Stimulated activated CD4-positive, alpha-beta T cell treated with anti-CD3 and anti-CD28 coated beads, Interleukin-2, amount 100 ng/mL, for 24 hours (primary cell): Measurements from ENCODE around the gene TNS3.

Experiments
- DNase-seq, 2 donors: peaks; one replicate each; pipeline ENCODE4 v3.0.0-alpha.2; 2020

TNS3 gene

DNA sequence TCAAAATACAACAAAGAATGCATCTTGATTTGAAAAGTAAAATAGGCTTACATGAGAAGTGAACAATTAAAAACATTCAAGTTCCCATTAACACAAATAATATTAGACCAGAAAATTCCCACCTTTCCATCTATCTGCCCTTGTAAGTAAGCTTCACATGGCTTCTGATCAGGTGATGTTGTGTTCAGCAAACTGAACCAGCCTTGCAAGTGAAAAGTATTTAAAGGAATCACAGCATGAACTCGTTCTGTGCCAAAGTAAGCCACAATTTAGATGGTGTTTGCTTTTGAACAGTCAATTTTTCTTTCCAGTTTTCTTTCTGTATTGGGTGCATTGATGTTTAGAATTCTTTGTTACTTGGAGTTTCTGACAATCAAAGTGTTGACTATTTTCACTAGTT is 347.9 kb downstream of the TNS3 start:
- DNase-seq = no peak

DNA sequence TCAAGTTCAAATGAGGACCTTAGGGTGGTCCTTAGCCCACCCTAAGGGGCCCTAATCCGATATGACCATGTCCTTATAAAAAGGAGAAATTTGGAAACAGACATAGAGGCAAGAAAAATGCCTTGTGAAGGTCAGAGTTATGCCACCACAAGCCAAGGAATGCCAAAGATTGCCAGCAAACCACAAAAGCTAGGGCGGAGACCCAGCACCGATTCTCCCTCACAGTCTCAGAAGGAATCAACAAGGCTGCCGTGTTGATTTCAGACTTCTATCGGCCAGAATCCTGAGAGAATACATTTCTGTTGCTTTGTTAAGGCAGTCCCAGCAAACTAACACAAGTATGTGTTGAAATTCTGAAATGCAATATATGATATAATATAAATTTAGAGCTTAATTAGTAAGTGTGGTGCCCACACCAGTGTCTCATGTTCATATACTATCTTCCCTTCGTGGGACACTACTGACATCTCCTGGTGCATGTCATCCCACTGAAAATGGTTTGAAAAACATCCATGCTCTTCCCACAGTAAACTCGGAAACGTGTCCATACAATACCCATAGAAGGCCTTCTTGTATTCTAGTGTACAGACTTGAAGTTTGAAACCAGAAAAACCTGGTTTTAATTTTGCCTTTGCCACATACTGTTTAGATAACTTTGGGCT is 349.0 kb downstream of the TNS3 start:
- DNase-seq = no peak

DNA sequence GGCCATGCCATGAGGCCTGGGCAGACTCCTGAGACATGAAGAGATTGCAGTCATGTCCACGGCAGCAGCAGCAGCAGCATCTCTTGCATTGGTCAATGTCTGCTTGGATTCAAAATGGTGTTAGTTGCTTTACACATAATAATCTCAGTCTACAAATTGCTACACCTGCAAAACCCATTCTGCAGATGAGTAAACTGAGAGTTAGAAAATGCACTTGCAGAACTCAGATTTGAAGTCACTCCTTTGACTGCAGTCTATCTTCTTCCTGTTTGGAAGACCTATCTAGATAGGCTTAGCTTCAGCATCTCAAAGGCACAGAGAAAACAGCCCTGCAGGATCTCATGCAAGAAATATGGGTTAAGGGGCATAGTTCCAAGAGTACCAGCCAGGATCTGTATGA is 350.3 kb downstream of the TNS3 start:
- DNase-seq = no peak

DNA sequence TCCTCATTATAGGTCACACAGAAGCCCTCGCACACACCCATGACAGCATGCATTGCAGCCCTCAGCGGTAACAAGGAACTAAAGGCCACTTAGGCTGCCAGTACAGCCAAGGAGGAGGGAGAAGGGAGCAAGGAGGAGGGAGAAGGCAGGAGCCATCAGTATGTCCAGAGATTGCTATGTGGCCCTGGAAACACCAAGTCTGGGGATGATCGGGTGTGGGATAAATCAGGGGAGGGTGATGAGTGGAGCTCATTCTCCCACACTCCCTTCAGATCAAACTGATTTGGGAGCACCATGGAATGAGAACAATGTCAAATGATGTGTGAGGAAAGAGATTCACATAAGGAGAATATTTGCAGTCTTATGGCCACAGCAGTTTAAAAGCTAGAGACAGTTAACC is 350.9 kb downstream of the TNS3 start:
- DNase-seq = no peak

DNA sequence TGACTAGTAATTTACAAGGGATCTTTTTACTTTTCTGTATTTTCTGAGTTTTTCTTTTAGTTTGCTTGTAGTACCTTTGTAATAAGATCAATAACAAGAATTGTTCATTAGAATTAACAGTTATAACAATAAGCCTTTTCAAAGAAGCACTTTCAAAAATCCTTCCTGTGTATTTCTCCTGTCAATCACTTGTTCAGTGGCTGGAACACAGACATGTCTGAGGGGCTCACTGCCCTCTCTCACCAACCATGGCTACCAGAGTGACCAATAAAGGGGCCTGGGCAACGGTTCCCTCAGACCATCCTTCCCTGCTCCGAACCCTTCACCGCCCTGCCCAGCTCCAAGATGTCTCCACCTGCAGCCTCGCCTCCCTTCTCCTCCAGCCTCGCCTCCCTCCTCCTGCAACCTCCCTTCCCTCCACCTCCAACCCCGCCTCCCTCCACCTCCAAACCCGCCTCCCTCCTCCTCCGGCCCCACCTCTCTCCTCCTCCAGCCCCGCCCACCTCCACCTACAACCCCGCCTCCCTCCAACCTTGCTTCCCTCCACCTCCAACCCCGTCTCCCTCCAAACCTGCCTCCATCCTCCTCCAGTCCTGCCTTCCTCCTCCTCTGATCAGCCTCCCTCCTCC is 353.4 kb downstream of the TNS3 start:
- peak in 1 of 2 donors; percentile 5 for DNase-seq

DNA sequence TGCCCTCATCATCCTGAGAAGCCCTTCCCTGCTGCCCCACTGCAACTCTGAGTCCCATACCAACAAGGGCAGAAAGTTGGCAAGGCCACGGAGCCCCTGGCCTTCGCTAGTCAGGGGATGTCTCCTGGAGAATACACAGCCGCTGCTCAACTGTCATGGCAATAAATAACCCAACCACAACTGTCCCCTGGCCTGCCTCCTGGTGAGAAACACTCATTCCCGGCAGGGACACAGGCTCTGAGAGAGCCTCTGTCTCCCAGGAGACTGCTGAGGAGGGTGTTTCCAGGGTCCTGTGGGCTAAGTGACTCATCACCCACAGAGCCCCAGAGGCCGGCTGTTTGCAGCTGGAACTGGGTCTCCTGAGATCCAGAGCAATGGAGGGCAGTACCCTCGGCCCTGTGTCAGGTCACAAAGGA is 354.1 kb downstream of the TNS3 start:
- DNase-seq = no peak

DNA sequence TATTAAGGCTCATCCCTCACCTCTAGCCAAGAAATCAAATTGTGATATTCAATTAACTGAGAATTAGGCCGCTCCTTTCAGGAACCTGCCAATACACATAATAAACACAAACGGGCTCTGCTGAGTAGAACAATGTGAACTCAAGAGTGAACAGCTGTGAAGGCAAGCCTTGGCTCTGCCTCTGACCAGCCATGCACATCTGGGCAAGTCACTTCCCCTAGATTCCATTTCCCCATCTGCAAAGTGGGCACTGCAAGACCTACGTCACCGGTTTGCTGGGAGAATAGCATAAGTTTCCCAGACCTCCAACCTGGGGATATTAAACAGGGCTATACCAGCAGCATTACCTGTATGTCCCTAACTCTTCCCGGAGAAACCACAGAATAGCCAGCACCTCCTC is 355.2 kb downstream of the TNS3 start:
- DNase-seq = no peak

DNA sequence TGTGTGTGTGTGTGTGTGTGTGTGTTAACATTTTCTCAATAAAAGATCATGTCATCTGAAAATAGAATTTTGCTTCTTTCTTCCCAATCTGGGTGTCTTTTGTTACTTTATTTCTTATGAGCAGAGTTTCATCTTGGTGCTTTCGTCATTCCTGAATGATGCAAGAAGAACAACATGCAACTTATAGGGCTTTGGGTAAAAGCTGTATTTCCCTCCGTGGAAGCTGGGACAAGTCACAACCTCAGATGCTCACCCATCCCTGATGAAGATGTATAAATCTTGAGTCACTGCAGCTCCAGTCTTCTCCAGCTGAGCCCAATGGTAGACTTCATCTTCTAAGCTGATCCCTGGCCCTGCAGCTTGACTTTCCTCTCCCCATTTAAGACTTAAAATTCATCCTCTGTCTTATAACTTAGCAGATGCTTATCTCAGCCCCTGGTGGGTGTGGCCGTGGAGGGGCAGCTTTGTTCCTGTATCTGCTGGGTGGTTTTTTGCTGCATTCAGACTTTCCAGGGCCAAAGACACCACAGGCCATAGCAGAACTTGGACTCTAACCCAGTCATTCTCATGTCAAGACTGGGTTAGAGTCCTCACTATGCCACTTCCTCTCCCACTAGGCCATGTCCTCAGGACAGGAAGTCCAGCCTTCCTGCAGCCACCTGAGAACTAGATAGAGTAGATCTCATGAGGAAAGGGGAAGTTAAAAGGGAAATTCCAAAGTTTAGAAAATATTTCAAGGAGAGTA is 356.4 kb downstream of the TNS3 start:
- no peak for DNase-seq
